Activated naive CD8-positive, alpha-beta T cell (primary cell): ENCODE data around the gene GP1BB.
A peak's percentile ranks its signal among the peaks of the same experiment; 100 is the strongest.

ENCODE experiments used
- H3K27ac Mint-ChIP-seq: one replicate; pipeline ENCODE4 v1.8.0; 2021; ENCODE audit warnings: mixed read lengths
- H3K27me3 Mint-ChIP-seq: one replicate; pipeline ENCODE4 v1.8.0; 2021; ENCODE audit warnings: mixed read lengths
- H3K36me3 Mint-ChIP-seq: one replicate; pipeline ENCODE4 v1.8.0; 2021; ENCODE audit warnings: mixed read lengths
- H3K4me1 Mint-ChIP-seq: one replicate; pipeline ENCODE4 v1.8.0; 2021; ENCODE audit warnings: low read depth, mixed read lengths
- H3K4me3 Mint-ChIP-seq: one replicate; pipeline ENCODE4 v1.8.0; 2021; ENCODE audit warnings: mild to moderate bottlenecking, mixed read lengths
- H3K9me3 Mint-ChIP-seq: one replicate; pipeline ENCODE4 v1.8.0; 2021; ENCODE audit warnings: low read depth, mixed read lengths

The GP1BB gene

GRCh38 chr22:19716041-19716828, 7.1 kb upstream of the GP1BB start:
- H3K4me3 Mint-ChIP-seq: peak overlapping the region; percentile 17
- no peak overlapping the region for H3K27ac Mint-ChIP-seq
- H3K36me3 Mint-ChIP-seq: peaks cover 2% of the 10 kb centered on the region
- H3K4me1 Mint-ChIP-seq: peaks cover 8% of the 10 kb centered on the region
- H3K9me3 Mint-ChIP-seq: no peaks in the 10 kb centered on the region
- peaks cover 10% of the 10 kb centered on the region for H3K27me3 Mint-ChIP-seq

GRCh38 chr22:19716829-19717105, 6.6 kb upstream of the GP1BB start:
- Mint-ChIP-seq H3K4me1 (peaks cover 8% of the 10 kb centered on the region), H3K27me3 (peaks cover 10% of the 10 kb centered on the region), H3K9me3 (no peaks in the 10 kb centered on the region), H3K27ac (no peak overlapping the region), H3K4me3 (peak overlapping the region; percentile 17), H3K36me3 (peaks cover 2% of the 10 kb centered on the region)

GRCh38 chr22:19717181-19717580, 6.2 kb upstream of the GP1BB start:
- no peak overlapping the region for H3K27ac Mint-ChIP-seq
- H3K4me1 Mint-ChIP-seq: peaks cover 8% of the 10 kb centered on the region
- no peaks in the 10 kb centered on the region for H3K9me3 Mint-ChIP-seq
- H3K36me3 Mint-ChIP-seq: peaks cover 2% of the 10 kb centered on the region
- H3K27me3 Mint-ChIP-seq: peaks cover 10% of the 10 kb centered on the region
- H3K4me3 Mint-ChIP-seq: no peak overlapping the region

GRCh38 chr22:19717691-19718455, 5.5 kb upstream of the GP1BB start:
- Mint-ChIP-seq H3K27ac (no peak overlapping the region), H3K4me3 (peak overlapping the region; percentile 84), H3K27me3 (peaks cover 10% of the 10 kb centered on the region), H3K36me3 (peaks cover 2% of the 10 kb centered on the region), H3K9me3 (no peaks in the 10 kb centered on the region), H3K4me1 (peaks cover 8% of the 10 kb centered on the region)

- H3K27ac Mint-ChIP-seq: no peak overlapping the region
- peaks cover 2% of the 10 kb centered on the region for H3K36me3 Mint-ChIP-seq
- no peak overlapping the region for H3K4me3 Mint-ChIP-seq
- peaks cover 8% of the 10 kb centered on the region for H3K27me3 Mint-ChIP-seq
- no peaks in the 10 kb centered on the region for H3K9me3 Mint-ChIP-seq
- H3K4me1 Mint-ChIP-seq: peaks cover 10% of the 10 kb centered on the region
These were observed 4.8 kb upstream of the GP1BB start for GRCh38 chr22:19718456-19719049.

- Mint-ChIP-seq H3K27me3 (peaks cover 6% of the 10 kb centered on the region), H3K9me3 (no peaks in the 10 kb centered on the region), H3K4me3 (peak overlapping the region; percentile 75), H3K36me3 (peaks cover 2% of the 10 kb centered on the region), H3K4me1 (peaks cover 8% of the 10 kb centered on the region), H3K27ac (peak overlapping the region; percentile 16)
These were observed 4.3 kb upstream of the GP1BB start for GRCh38 chr22:19719050-19719482.

GRCh38 chr22:19719488-19720021, 3.8 kb upstream of the GP1BB start:
- Mint-ChIP-seq H3K4me1 (peaks cover 10% of the 10 kb centered on the region), H3K27me3 (peaks cover 7% of the 10 kb centered on the region), H3K36me3 (peaks cover 2% of the 10 kb centered on the region), H3K4me3 (peak overlapping the region; percentile 75), H3K27ac (peak overlapping the region; percentile 16), H3K9me3 (no peaks in the 10 kb centered on the region)

- no peaks in the 10 kb centered on the region for H3K9me3 Mint-ChIP-seq
- peaks cover 11% of the 10 kb centered on the region for H3K4me1 Mint-ChIP-seq
- peaks cover 2% of the 10 kb centered on the region for H3K36me3 Mint-ChIP-seq
- no peak overlapping the region for H3K27ac Mint-ChIP-seq
- H3K27me3 Mint-ChIP-seq: peaks cover 13% of the 10 kb centered on the region
- peak overlapping the region; percentile 53 for H3K4me3 Mint-ChIP-seq
These were observed 3.0 kb upstream of the GP1BB start for GRCh38 chr22:19720150-19720827.

- Mint-ChIP-seq H3K27ac (no peak overlapping the region), H3K4me1 (peaks cover 11% of the 10 kb centered on the region), H3K27me3 (peaks cover 13% of the 10 kb centered on the region), H3K4me3 (no peak overlapping the region), H3K36me3 (peaks cover 2% of the 10 kb centered on the region), H3K9me3 (no peaks in the 10 kb centered on the region)
These were observed 2.4 kb upstream of the GP1BB start for GRCh38 chr22:19720999-19721329.

- H3K4me1 Mint-ChIP-seq: peaks cover 11% of the 10 kb centered on the region
- H3K36me3 Mint-ChIP-seq: peaks cover 2% of the 10 kb centered on the region
- H3K27me3 Mint-ChIP-seq: peaks cover 13% of the 10 kb centered on the region
- H3K27ac Mint-ChIP-seq: no peak overlapping the region
- H3K4me3 Mint-ChIP-seq: no peak overlapping the region
- no peaks in the 10 kb centered on the region for H3K9me3 Mint-ChIP-seq
These were observed 1.8 kb upstream of the GP1BB start for GRCh38 chr22:19721330-19722177.

GRCh38 chr22:19722178-19722981, 959 bp upstream of the GP1BB start:
- H3K4me3 Mint-ChIP-seq: no peak overlapping the region
- peaks cover 11% of the 10 kb centered on the region for H3K4me1 Mint-ChIP-seq
- no peak overlapping the region for H3K27ac Mint-ChIP-seq
- peaks cover 2% of the 10 kb centered on the region for H3K36me3 Mint-ChIP-seq
- no peaks in the 10 kb centered on the region for H3K9me3 Mint-ChIP-seq
- peaks cover 13% of the 10 kb centered on the region for H3K27me3 Mint-ChIP-seq

GRCh38 chr22:19722982-19723231, 432 bp upstream of the GP1BB start:
- H3K9me3 Mint-ChIP-seq: no peaks in the 10 kb centered on the region
- no peak overlapping the region for H3K27ac Mint-ChIP-seq
- peaks cover 2% of the 10 kb centered on the region for H3K36me3 Mint-ChIP-seq
- peak overlapping the region; percentile 5 for H3K4me3 Mint-ChIP-seq
- peaks cover 13% of the 10 kb centered on the region for H3K27me3 Mint-ChIP-seq
- peaks cover 9% of the 10 kb centered on the region for H3K4me1 Mint-ChIP-seq

GRCh38 chr22:19723983-19724827, 866 bp downstream of the GP1BB start:
- Mint-ChIP-seq H3K4me3 (peak overlapping the region; percentile 53), H3K36me3 (peaks cover 2% of the 10 kb centered on the region), H3K27ac (no peak overlapping the region), H3K9me3 (no peaks in the 10 kb centered on the region), H3K4me1 (peaks cover 8% of the 10 kb centered on the region), H3K27me3 (peaks cover 13% of the 10 kb centered on the region)
